ENCODE measurements around the gene CHN1. TPM values are rescaled to one million over a fixed set of nuclear protein-coding genes. Genes with fewer than 3 reads are reported as not detected.

CHN1 gene
- total and polyA plus RNA-seq, 7 experiments from 2014 or later: 0.81 to 3.5 (median 1.4) TPM

DNA sequence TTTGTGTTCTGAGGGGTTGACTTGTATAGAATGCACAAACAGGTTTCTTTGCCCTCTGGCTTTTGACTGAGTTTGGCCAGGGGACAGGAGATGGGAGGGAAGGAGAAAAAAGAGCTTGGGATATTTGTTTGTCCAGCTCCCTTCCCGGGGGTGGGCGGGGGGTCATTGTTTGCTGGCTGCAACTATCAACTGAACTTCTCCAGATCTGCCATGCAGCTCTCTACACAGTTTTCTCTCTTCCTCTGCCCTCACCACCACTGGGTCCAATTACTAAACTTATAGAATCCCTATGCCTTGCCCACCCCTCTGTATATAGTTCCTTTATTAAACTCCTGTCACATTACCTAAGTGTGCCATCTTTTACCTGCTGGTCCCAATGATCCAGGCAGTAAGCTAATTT is 32.8 kb upstream of the CHN1 start:
- H3K27ac Mint-ChIP-seq: peak overlapping the region in 1 of 9 donors; percentile 17

GRCh38 chr2:175036582-175037018 is 31.4 kb upstream of the CHN1 start:
- H3K4me1 Mint-ChIP-seq: peaks cover 4 to 20% (median 14%) of the 10 kb centered on the region in 7 donors
- ATAC-seq (peak; percentile 81), DNase-seq (peak in 6 of 9 donors; percentile 22 to 56 (median 44))
- no peaks in the 10 kb centered on the region for H3K4me1 ChIP-seq (ENCODE audit: control insufficient read depth in 2 of 2, insufficient read depth in 2 of 2, low read length in 2 of 2)
- H3K4me3 ChIP-seq (ENCODE audit: low read length): no peak overlapping the region
- H3K36me3 Mint-ChIP-seq: peaks cover 0 to 4% (median 0%) of the 10 kb centered on the region in 5 donors
- peaks cover 0 to 2% (median 0%) of the 10 kb centered on the region in 5 donors for H3K27me3 Mint-ChIP-seq
- H3K36me3 ChIP-seq (ENCODE audit: control insufficient read depth in 2 of 3, insufficient read depth in 3 of 3, low read length in 3 of 3): no peaks in the 10 kb centered on the region
- peak overlapping the region in 9 of 10 donors; percentile 42 to 79 (median 70) for H3K4me3 Mint-ChIP-seq
- H3K27ac Mint-ChIP-seq: peak overlapping the region in 8 of 9 donors; percentile 49 to 91 (median 70)
- no peak overlapping the region for H3K27ac ChIP-seq (ENCODE audit: low read depth, low read length)
- no peaks in the 10 kb centered on the region for H3K27me3 ChIP-seq (ENCODE audit: control insufficient read depth in 2 of 2, insufficient read depth in 2 of 2, low read length in 2 of 2)
- ChIA-PET POLR2A (no interaction called here), CTCF (interaction anchor here (0.6 kb wide), 1 partner anchor 1826 kb away, joined by 11 read pairs; no protein-coding TSS in a partner anchor)
- no peaks in the 10 kb centered on the region for H3K9me3 ChIP-seq (ENCODE audit: control insufficient read depth in 2 of 3, low read length in 3 of 3)
- peaks cover 0 to 2% (median 0%) of the 10 kb centered on the region in 11 donors for H3K9me3 Mint-ChIP-seq
- intact Hi-C loops (cut with micrococcal nuclease): loop anchor here (1.0 to 5.0 kb wide), 5 partner anchors 146 to 1060 kb away; partner anchors contain the start of gene ATP5MC3 (in 1 of the 2)

More for the DNA sequence above, 32.8 kb upstream of the CHN1 start:
- Mint-ChIP-seq H3K27me3 (peaks cover 0 to 4% (median 0%) of the 10 kb centered on the region in 5 donors), H3K9me3 (peaks cover 0 to 6% (median 0%) of the 10 kb centered on the region in 11 donors), H3K36me3 (peaks cover 0 to 4% (median 0%) of the 10 kb centered on the region in 5 donors), H3K4me3 (peak overlapping the region in 2 of 10 donors; percentile 46), H3K4me1 (peaks cover 4 to 20% (median 14%) of the 10 kb centered on the region in 7 donors)
- ATAC-seq (no peak), DNase-seq (no peak)
- Histone ChIP-seq H3K4me1 (ENCODE audit: control insufficient read depth in 2 of 2, insufficient read depth in 2 of 2, low read length in 2 of 2) (no peaks in the 10 kb centered on the region), H3K4me3 (ENCODE audit: low read length) (no peak overlapping the region), H3K27me3 (ENCODE audit: control insufficient read depth in 2 of 2, insufficient read depth in 2 of 2, low read length in 2 of 2) (no peaks in the 10 kb centered on the region), H3K27ac (ENCODE audit: low read depth, low read length) (no peak overlapping the region), H3K9me3 (ENCODE audit: control insufficient read depth in 2 of 3, low read length in 3 of 3) (no peaks in the 10 kb centered on the region), H3K36me3 (ENCODE audit: control insufficient read depth in 2 of 3, insufficient read depth in 3 of 3, low read length in 3 of 3) (no peaks in the 10 kb centered on the region)
- ChIA-PET CTCF (interaction anchor here (0.5 to 1.2 kb wide), 2 partner anchors 80 to 634 kb away, joined by 3 read pairs; no protein-coding TSS in a partner anchor), POLR2A (no interaction called here)
- intact Hi-C loops (cut with micrococcal nuclease): loop anchor here (2.0 to 5.0 kb wide), 2 partner anchors 144 to 1059 kb away; partner anchors contain the start of gene ATP5MC3 (in 1 of the 2)

DNA sequence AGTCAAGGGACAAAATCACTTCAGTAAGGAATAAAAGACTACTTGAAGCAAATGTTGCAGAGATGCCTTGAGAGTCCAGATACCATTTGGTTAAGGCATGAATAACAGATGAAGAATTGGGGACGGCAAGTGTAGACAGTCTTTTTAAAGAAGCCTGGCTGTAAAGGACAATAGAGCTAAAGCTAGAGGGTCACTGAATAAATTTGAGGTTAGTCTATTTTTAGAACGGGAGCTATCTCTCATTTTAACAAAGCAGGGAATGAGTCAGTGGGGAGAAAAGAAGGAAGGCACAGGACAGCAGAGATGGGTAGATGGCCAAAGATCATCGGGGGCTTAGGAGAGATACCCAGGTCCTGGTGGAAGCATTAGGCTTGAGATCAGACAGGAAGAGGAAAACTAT is 30.6 kb upstream of the CHN1 start:
- H3K9me3 ChIP-seq (ENCODE audit: control insufficient read depth in 2 of 3, low read length in 3 of 3): no peaks in the 10 kb centered on the region
- ATAC-seq: no peak
- ChIA-PET POLR2A (no interaction called here), CTCF (interaction anchor here (0.7 kb wide), 1 partner anchor 114 kb away, joined by 3 read pairs; no protein-coding TSS in a partner anchor)
- no peak for DNase-seq
- Mint-ChIP-seq H3K4me3 (peak overlapping the region in 3 of 10 donors; percentile 1 to 10 (median 2)), H3K27me3 (peaks cover 0 to 2% (median 0%) of the 10 kb centered on the region in 5 donors), H3K9me3 (peaks cover 0 to 2% (median 0%) of the 10 kb centered on the region in 11 donors), H3K36me3 (peaks cover 0 to 4% (median 0%) of the 10 kb centered on the region in 5 donors), H3K27ac (peak overlapping the region in 1 of 9 donors; percentile 76), H3K4me1 (peaks cover 4 to 20% (median 14%) of the 10 kb centered on the region in 7 donors)
- no peak overlapping the region for H3K4me3 ChIP-seq (ENCODE audit: low read length)
- H3K27ac ChIP-seq (ENCODE audit: low read depth, low read length): no peak overlapping the region
- no peaks in the 10 kb centered on the region for H3K27me3 ChIP-seq (ENCODE audit: control insufficient read depth in 2 of 2, insufficient read depth in 2 of 2, low read length in 2 of 2)
- H3K4me1 ChIP-seq (ENCODE audit: control insufficient read depth in 2 of 2, insufficient read depth in 2 of 2, low read length in 2 of 2): no peaks in the 10 kb centered on the region
- intact Hi-C loops (cut with micrococcal nuclease): loop anchor here (1.0 to 5.0 kb wide), 5 partner anchors 146 to 1061 kb away; partner anchors contain the start of gene ATP5MC3 (in 1 of the 2)
- no peaks in the 10 kb centered on the region for H3K36me3 ChIP-seq (ENCODE audit: control insufficient read depth in 2 of 3, insufficient read depth in 3 of 3, low read length in 3 of 3)

GRCh38 chr2:175034716-175035115 is 29.5 kb upstream of the CHN1 start:
- no peak overlapping the region for H3K4me3 ChIP-seq (ENCODE audit: low read length)
- CTCF ChIA-PET: interaction anchor here (0.6 kb wide), 1 partner anchor 9 kb away, joined by 3 read pairs; no protein-coding TSS in a partner anchor
- Mint-ChIP-seq H3K4me3 (no peak overlapping the region), H3K27ac (no peak overlapping the region), H3K27me3 (peaks cover 0 to 2% (median 0%) of the 10 kb centered on the region in 5 donors), H3K9me3 (no peaks in the 10 kb centered on the region), H3K36me3 (no peaks in the 10 kb centered on the region), H3K4me1 (peaks cover 4 to 20% (median 14%) of the 10 kb centered on the region in 7 donors)
- intact Hi-C loops (cut with micrococcal nuclease): loop anchor here in 1 of 2 donors (5.0 kb wide), 1 partner anchor 148 kb away; the partner anchor contains the start of gene ATP5MC3
- POLR2A ChIA-PET: no interaction called here
- no peaks in the 10 kb centered on the region for H3K4me1 ChIP-seq (ENCODE audit: control insufficient read depth in 2 of 2, insufficient read depth in 2 of 2, low read length in 2 of 2)
- no peak overlapping the region for H3K27ac ChIP-seq (ENCODE audit: low read depth, low read length)
- ATAC-seq (no peak), DNase-seq (no peak)
- no peaks in the 10 kb centered on the region for H3K36me3 ChIP-seq (ENCODE audit: control insufficient read depth in 2 of 3, insufficient read depth in 3 of 3, low read length in 3 of 3)
- no peaks in the 10 kb centered on the region for H3K27me3 ChIP-seq (ENCODE audit: control insufficient read depth in 2 of 2, insufficient read depth in 2 of 2, low read length in 2 of 2)
- H3K9me3 ChIP-seq (ENCODE audit: control insufficient read depth in 2 of 3, low read length in 3 of 3): no peaks in the 10 kb centered on the region

DNA sequence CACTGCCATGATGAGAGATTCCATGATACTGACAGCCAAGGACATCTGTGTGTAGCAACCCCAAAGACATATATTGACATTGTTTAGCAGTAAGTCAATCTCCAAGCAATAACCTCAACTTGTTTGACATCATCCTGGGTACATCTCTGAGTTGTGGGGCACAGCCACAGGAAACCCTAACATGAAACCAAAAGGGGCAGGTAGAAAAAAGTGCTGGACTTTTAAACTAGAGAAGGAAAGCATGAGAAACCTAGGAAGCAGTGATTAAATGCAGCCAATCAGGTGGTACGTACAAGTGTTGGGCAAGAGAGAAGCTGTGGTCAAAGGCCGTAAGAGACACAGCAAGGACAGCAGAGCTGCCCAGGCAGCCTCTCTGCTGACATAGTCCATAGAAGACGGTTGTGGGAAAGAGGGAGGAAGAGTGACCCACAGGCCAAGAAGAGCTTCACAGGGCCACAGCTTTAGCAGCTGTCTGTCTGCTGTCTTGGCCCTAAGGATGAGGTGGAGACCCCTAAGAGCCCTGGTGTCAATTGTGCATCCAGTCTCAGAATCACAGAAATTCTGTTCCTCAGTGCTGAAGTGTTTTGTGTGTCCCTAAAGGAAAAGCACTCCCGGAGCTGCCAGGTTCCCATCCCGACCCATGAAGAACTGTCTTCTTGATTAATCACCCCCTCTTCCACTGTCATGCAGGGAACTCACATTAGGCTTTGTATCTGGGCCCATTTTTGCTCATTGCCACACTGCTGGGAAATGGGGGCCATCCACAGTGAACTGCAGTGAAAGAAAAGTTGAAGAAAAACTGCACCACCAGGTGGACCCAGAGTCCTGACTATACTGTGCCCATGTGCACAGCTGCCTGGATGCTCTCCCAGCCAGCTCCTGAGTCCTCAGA is 25.4 kb upstream of the CHN1 start:
- Mint-ChIP-seq H3K27me3 (peaks cover 0 to 5% (median 0%) of the 10 kb centered on the region in 5 donors), H3K4me1 (no peaks in the 10 kb centered on the region), H3K36me3 (peaks cover 0 to 5% (median 0%) of the 10 kb centered on the region in 5 donors), H3K4me3 (no peak overlapping the region), H3K27ac (no peak overlapping the region), H3K9me3 (no peaks in the 10 kb centered on the region)
- Histone ChIP-seq H3K36me3 (ENCODE audit: control insufficient read depth in 2 of 3, insufficient read depth in 3 of 3, low read length in 3 of 3) (no peaks in the 10 kb centered on the region), H3K9me3 (ENCODE audit: control insufficient read depth in 2 of 3, low read length in 3 of 3) (no peaks in the 10 kb centered on the region), H3K27me3 (ENCODE audit: control insufficient read depth in 2 of 2, insufficient read depth in 2 of 2, low read length in 2 of 2) (no peaks in the 10 kb centered on the region), H3K4me1 (ENCODE audit: control insufficient read depth in 2 of 2, insufficient read depth in 2 of 2, low read length in 2 of 2) (no peaks in the 10 kb centered on the region), H3K27ac (ENCODE audit: low read depth, low read length) (no peak overlapping the region), H3K4me3 (ENCODE audit: low read length) (no peak overlapping the region)
- peak; percentile 31 for ATAC-seq
- intact Hi-C loops (cut with micrococcal nuclease): no loop called here
- no peak for DNase-seq
- POLR2A ChIA-PET: no interaction called here
- CTCF ChIA-PET: interaction anchor here (0.7 to 1.0 kb wide), 3 partner anchors 19 to 333 kb away, joined by 3 read pairs; no protein-coding TSS in a partner anchor

- H3K4me1 Mint-ChIP-seq: no peaks in the 10 kb centered on the region
- peaks cover 0 to 13% (median 0%) of the 10 kb centered on the region in 5 donors for H3K27me3 Mint-ChIP-seq
- H3K4me3 Mint-ChIP-seq: no peak overlapping the region
- no peaks in the 10 kb centered on the region for H3K9me3 Mint-ChIP-seq
- ChIA-PET POLR2A (no interaction called here), CTCF (no interaction called here)
- no peak for DNase-seq
- no peaks in the 10 kb centered on the region for H3K36me3 ChIP-seq (ENCODE audit: control insufficient read depth in 2 of 3, insufficient read depth in 3 of 3, low read length in 3 of 3)
- H3K27ac ChIP-seq (ENCODE audit: low read depth, low read length): no peak overlapping the region
- H3K27ac Mint-ChIP-seq: no peak overlapping the region
- no peak overlapping the region for H3K4me3 ChIP-seq (ENCODE audit: low read length)
- H3K27me3 ChIP-seq (ENCODE audit: control insufficient read depth in 2 of 2, insufficient read depth in 2 of 2, low read length in 2 of 2): no peaks in the 10 kb centered on the region
- no peaks in the 10 kb centered on the region for H3K9me3 ChIP-seq (ENCODE audit: control insufficient read depth in 2 of 3, low read length in 3 of 3)
- no peaks in the 10 kb centered on the region for H3K4me1 ChIP-seq (ENCODE audit: control insufficient read depth in 2 of 2, insufficient read depth in 2 of 2, low read length in 2 of 2)
- ATAC-seq: no peak
- peaks cover 0 to 5% (median 0%) of the 10 kb centered on the region in 5 donors for H3K36me3 Mint-ChIP-seq
- intact Hi-C loops (cut with micrococcal nuclease): no loop called here
These were observed 22.6 kb upstream of the CHN1 start for GRCh38 chr2:175027755-175028154.

All from naive thymus-derived CD4-positive, alpha-beta T cell (primary cell).